Chondrocyte (in vitro differentiated cells): Measurements from ENCODE around the gene GOLGA6D. TPM values are rescaled to one million over a fixed set of nuclear protein-coding genes. Genes with fewer than 3 reads are reported as not detected.
"Not testable (repeated sequence)": the region's sequence is repeated elsewhere in the genome, so short reads cannot be mapped to it uniquely, and the experiment has no call there.

Experiments
- DNase-seq: peaks from one replicate; pipeline ENCODE4 v3.0.0; 2021; ENCODE audit warnings: mixed read lengths, low spot score
- H3K27ac Mint-ChIP-seq: one replicate; pipeline ENCODE4 v1.8.0; 2021; ENCODE audit warnings: mild to moderate bottlenecking, moderate library complexity, mixed read lengths; ENCODE audit not compliant: unreplicated experiment
- H3K27me3 Mint-ChIP-seq: 2 replicates; pipeline ENCODE4 v1.8.0; 2021; ENCODE audit warnings: low read depth, mixed read lengths
- H3K36me3 Mint-ChIP-seq: 2 replicates; pipeline ENCODE4 v1.8.0; 2021; ENCODE audit warnings: low read depth, mixed read lengths
- H3K4me1 Mint-ChIP-seq: 2 replicates; pipeline ENCODE4 v1.8.0; 2021; ENCODE audit warnings: low read depth, mild to moderate bottlenecking, mixed read lengths
- H3K4me3 Mint-ChIP-seq: one replicate; pipeline ENCODE4 v1.8.0; 2021; ENCODE audit warnings: mild to moderate bottlenecking, moderate library complexity, mixed read lengths; ENCODE audit not compliant: unreplicated experiment
- H3K9me3 Mint-ChIP-seq: 2 replicates; pipeline ENCODE4 v1.8.0; 2021; ENCODE audit warnings: low read depth, mixed read lengths
- total RNA-seq: library from RNA; stranded (reverse); gene quantifications from 3 replicates; pipeline ENCODE4 v1.2.1, GENCODE V29; 2021
- TF ChIP-seq, protein P1 (sequence below): fragments of 200-600 bp; sonication (generic); IDR thresholded peaks from 2 replicates; pipeline ENCODE4 v1.5.0; 2021; ENCODE audit warnings: antibody characterized with exemption, mild to moderate bottlenecking, moderate library complexity

The GOLGA6D gene
- total RNA-seq, 1 donor from 2014 or later = not detected

DNA sequence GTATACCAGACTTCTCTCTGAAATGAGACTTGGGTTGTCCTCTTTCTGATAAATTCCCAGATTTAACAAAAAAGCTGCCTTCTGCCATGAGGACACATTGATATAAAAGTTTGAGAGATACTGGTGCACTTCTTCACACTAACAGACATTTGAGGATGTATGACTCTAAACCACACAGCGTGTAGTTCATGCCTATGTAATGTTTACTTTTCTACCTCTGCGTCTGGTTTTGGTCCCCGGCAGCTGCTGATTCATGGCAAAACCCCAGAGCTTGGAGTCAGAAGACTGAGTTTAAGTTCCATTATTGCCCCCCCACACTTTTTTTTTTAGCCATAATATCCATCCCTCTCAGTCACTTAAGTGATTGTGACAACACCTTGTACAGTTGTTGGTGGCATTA lies 22.8 kb upstream of the GOLGA6D start:
- H3K27ac Mint-ChIP-seq, H3K36me3 Mint-ChIP-seq, H3K27me3 Mint-ChIP-seq, H3K4me1 Mint-ChIP-seq, H3K4me3 Mint-ChIP-seq, DNase-seq, H3K9me3 Mint-ChIP-seq: not testable (repeated sequence)

DNA sequence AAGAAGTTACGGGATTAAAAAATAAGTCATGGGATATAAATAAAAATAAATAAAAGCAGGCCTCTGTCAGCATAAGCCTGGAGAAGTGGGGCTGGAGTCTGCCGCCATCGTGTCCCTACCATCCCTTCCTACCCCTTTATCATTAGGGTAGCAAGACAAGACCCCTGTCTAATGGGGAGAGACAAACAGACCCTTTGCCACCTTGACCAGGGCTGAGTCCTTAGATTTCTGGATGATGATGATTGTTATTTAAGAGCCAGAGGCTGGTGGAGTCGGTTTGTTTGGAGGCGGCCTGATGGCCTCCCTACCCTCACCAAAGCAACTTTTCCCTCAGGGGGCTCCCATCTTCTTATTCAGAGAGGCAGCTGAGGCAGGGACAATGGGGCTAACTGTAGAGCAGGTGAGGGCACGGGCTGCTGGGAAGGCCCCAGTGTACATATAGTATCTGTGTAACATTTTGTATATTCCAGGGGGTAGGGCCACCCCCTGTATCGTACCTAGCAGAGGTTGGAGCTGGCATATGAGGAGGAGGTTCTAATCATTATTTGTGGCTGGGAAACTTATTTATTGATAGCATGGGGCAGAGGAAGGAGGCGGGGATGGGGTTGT lies 8.8 kb upstream of the GOLGA6D start:
- H3K4me3 Mint-ChIP-seq, H3K27ac Mint-ChIP-seq, H3K27me3 Mint-ChIP-seq: not testable (repeated sequence)

GRCh38 chr15:75274509-75275107 lies 8.0 kb upstream of the GOLGA6D start:
- TF ChIP-seq, protein P1, sequence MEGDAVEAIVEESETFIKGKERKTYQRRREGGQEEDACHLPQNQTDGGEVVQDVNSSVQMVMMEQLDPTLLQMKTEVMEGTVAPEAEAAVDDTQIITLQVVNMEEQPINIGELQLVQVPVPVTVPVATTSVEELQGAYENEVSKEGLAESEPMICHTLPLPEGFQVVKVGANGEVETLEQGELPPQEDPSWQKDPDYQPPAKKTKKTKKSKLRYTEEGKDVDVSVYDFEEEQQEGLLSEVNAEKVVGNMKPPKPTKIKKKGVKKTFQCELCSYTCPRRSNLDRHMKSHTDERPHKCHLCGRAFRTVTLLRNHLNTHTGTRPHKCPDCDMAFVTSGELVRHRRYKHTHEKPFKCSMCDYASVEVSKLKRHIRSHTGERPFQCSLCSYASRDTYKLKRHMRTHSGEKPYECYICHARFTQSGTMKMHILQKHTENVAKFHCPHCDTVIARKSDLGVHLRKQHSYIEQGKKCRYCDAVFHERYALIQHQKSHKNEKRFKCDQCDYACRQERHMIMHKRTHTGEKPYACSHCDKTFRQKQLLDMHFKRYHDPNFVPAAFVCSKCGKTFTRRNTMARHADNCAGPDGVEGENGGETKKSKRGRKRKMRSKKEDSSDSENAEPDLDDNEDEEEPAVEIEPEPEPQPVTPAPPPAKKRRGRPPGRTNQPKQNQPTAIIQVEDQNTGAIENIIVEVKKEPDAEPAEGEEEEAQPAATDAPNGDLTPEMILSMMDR = peak; percentile 80
- H3K27ac Mint-ChIP-seq, H3K36me3 Mint-ChIP-seq, H3K4me3 Mint-ChIP-seq, H3K9me3 Mint-ChIP-seq, H3K27me3 Mint-ChIP-seq, H3K4me1 Mint-ChIP-seq: not testable (repeated sequence)
- DNase-seq = peak; percentile 75

More for the DNA sequence above, 8.8 kb upstream of the GOLGA6D start:
- H3K36me3 Mint-ChIP-seq, DNase-seq, H3K4me1 Mint-ChIP-seq, H3K9me3 Mint-ChIP-seq: not testable (repeated sequence)

GRCh38 chr15:75275617-75276016 lies 7.0 kb upstream of the GOLGA6D start:
- not testable (repeated sequence) for H3K27ac Mint-ChIP-seq, H3K27me3 Mint-ChIP-seq, H3K36me3 Mint-ChIP-seq, DNase-seq, H3K4me1 Mint-ChIP-seq, H3K9me3 Mint-ChIP-seq, H3K4me3 Mint-ChIP-seq

- H3K4me3 Mint-ChIP-seq, DNase-seq, H3K36me3 Mint-ChIP-seq, H3K27ac Mint-ChIP-seq, H3K4me1 Mint-ChIP-seq, H3K27me3 Mint-ChIP-seq, H3K9me3 Mint-ChIP-seq: not testable (repeated sequence)
Observed at GRCh38 chr15:75278497-75278896, 4.1 kb upstream of the GOLGA6D start.

DNA sequence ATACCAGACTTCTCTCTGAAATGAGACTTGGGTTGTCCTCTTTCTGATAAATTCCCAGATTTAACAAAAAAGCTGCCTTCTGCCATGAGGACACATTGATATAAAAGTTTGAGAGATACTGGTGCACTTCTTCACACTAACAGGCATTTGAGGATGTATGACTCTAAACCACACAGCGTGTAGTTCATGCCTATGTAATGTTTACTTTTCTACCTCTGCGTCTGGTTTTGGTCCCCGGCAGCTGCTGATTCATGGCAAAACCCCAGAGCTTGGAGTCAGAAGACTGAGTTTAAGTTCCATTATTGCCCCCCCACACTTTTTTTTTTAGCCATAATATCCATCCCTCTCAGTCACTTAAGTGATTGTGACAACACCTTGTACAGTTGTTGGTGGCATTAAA lies 1.5 kb downstream of the GOLGA6D start:
- H3K27ac Mint-ChIP-seq, H3K9me3 Mint-ChIP-seq, H3K27me3 Mint-ChIP-seq, H3K4me3 Mint-ChIP-seq, H3K4me1 Mint-ChIP-seq, H3K36me3 Mint-ChIP-seq, DNase-seq: not testable (repeated sequence)

GRCh38 chr15:75293660-75294059 lies 11.0 kb downstream of the GOLGA6D start:
- H3K9me3 Mint-ChIP-seq, H3K36me3 Mint-ChIP-seq, DNase-seq, H3K27me3 Mint-ChIP-seq, H3K27ac Mint-ChIP-seq, H3K4me1 Mint-ChIP-seq, H3K4me3 Mint-ChIP-seq: not testable (repeated sequence)

GRCh38 chr15:75298541-75299310 lies 16.1 kb downstream of the GOLGA6D start:
- not testable (repeated sequence) for H3K36me3 Mint-ChIP-seq, H3K9me3 Mint-ChIP-seq, H3K4me1 Mint-ChIP-seq, H3K27ac Mint-ChIP-seq, DNase-seq, H3K27me3 Mint-ChIP-seq, H3K4me3 Mint-ChIP-seq
- TF ChIP-seq, protein P1 = peak; percentile 53
